ENCODE data around the gene CCDC185.

DNA sequence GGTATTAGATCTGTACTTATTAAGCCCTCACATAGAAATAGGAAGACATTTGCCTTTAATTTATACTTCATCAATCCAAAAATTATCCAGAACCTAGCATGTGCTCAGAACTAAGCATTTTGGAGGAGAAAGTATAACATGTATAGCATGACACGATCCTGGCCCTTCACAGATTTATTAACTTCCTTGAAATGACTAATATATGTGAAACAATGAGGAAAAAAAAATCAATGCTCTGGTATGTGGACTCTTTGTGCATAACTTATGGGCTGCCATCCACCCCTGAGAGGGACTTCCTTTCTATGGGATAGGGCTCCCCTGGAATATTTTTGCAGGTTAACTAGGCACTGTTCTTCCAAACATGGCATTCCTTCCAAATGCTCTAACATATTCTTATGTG is 36.6 kb downstream of the CCDC185 start:
- TF ChIP-seq TAF1 (IDR thresholded peaks at IDR 0.05; ENCODE audit: borderline replicate concordance, low read depth, low read length) (no peak), CTCF (IDR thresholded peaks at IDR 0.05 in 2 of 3, conservative IDR thresholded peaks at IDR 0.05 in 1 of 3; ENCODE audit: control insufficient read depth in 2 of 3, extremely low read depth in 1 of 3, insufficient read depth in 1 of 3, low read depth in 3 of 3, low read length in 3 of 3) (no peak), RAD21 (IDR thresholded peaks at IDR 0.05; ENCODE audit: insufficient read depth, low read depth, low read length) (no peak), NKRF (conservative IDR thresholded peaks at IDR 0.05) (no peak), RBBP5 (conservative IDR thresholded peaks at IDR 0.05) (no peak), SP1 (IDR thresholded peaks at IDR 0.05; ENCODE audit: low read depth, low read length) (no peak), CREB1 (IDR thresholded peaks at IDR 0.05; ENCODE audit: low read depth) (no peak), EP300 (IDR thresholded peaks at IDR 0.05; ENCODE audit: borderline replicate concordance in 1 of 2, control insufficient read depth in 1 of 2, low read depth in 2 of 2, low read length in 2 of 2) (no peak), POLR2AphosphoS5 (IDR thresholded peaks at IDR 0.05; ENCODE audit: low read length) (no peak)
- TF ChIP-seq, protein P1, sequence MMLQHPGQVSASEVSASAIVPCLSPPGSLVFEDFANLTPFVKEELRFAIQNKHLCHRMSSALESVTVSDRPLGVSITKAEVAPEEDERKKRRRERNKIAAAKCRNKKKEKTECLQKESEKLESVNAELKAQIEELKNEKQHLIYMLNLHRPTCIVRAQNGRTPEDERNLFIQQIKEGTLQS (IDR thresholded peaks at IDR 0.05; ENCODE audit: borderline replicate concordance, extremely low read depth, low read depth, low read length), result no peak
